GM18517 (cell line): ENCODE data around the gene P4HTM.

Experiments used
- ATAC-seq: cut with Tn5 transposase; IDR thresholded peaks from one replicate; pipeline ENCODE4 v1.9.1; 2021; ENCODE audit warnings: mild to moderate bottlenecking, moderate library complexity; ENCODE audit not compliant: unreplicated experiment

The P4HTM gene

GRCh38 chr3:48982686-48983085 lies 7.4 kb upstream of the P4HTM start:
- no peak for ATAC-seq

DNA sequence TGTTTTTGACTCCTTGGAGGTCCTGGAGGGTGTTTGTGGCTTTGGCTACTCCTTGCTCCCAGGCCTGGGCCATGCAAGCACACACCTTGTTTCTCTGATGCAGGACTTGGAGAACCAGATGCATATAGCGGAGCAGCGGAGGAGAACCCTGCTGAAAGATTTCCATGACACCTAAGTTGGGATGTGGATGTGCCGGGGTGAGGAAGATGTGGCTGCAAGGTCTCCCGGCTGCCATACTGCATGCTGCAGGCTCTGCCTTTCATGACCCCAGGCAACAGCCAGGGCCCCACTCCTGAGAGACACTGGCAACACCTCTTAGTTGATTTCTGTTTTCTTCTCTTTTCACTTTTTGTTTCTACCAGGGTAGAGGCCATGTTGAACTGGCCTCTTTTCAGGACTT lies 6.9 kb upstream of the P4HTM start:
- no peak for ATAC-seq

DNA sequence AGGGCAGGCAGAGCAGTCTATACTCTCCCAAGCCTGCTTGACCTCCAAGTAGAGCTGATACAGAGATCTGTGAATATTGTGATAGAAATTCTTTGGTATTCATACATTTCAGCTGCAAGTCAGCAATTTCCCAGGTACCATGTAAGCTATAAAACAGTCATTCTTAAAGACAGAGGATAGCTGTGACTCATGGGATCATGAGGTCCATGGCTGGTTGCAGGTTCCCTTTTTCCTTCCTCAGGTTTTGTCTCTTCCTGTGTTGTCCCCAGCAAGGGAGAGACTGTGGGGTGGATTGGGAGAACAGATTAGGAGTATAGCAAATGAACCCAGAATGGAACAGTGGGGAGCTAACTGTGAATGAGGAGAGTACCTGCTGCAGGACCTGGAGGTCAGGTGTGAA lies 5.4 kb upstream of the P4HTM start:
- no peak for ATAC-seq

GRCh38 chr3:48985831-48986376 lies 4.1 kb upstream of the P4HTM start:
- no peak for ATAC-seq

GRCh38 chr3:48989126-48989795 lies 780 bp upstream of the P4HTM start:
- no peak for ATAC-seq

DNA sequence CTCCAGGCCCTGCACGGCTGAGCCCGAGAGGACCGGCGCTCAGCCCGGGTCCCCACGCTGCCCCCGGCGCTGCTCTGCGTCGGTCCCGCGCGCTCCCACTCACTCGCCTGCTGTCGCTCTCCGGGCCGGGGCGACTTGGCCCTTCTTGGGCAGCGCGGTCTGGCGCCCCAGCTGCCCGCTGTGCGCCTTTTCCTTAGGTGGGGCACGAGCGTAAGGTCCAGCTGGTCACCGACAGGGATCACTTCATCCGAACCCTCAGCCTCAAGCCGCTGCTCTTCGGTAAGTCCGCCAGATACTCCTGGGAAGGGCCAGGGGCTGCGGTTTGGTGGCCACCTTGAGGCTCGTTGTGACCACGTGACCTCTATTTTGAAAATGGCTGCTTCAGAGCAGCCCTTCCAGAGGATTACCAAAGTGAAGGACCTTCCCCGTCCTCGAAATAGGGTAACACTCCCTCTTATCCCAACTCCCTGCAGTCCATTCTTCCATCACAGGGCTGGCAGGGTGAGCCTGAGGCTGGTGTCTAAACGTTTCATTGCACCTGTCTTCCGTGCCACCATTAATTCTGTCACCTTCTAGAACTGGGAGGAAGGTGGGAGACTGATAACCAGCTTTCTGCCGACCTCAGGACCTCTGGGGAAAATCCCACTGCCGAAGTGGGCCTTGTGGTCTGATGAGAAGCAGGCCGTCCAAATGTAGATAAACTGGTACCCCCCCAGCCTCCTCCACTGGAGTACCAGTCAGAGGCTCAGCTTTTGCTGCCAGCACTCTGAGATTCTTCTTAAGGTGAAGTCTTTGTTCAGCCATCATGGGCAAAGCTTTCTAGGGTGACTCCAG lies 812 bp downstream of the P4HTM start:
- peak; percentile 20 for ATAC-seq

- ATAC-seq, result no peak
Observed at GRCh38 chr3:48991851-48992545, 2.0 kb downstream of the P4HTM start.

DNA sequence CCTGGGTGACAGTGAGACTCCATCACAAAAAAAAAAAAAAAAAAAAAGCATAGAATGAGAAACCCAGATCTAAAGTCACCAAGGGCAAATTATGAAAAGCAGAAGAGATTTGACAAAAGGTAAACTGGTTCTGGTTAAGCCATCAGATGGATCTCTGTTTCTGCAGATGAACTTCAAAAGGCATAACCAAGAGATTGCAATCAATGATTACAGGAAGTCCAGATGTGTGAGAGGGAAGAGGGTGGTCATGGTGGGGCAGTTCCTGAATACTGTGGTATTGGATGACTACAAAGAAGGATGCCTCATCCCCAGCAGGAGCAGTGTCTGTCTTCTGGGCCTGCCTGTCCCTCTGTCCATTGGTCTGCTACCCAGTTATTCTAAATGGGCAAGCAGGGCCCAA lies 3.8 kb downstream of the P4HTM start:
- ATAC-seq, result no peak

DNA sequence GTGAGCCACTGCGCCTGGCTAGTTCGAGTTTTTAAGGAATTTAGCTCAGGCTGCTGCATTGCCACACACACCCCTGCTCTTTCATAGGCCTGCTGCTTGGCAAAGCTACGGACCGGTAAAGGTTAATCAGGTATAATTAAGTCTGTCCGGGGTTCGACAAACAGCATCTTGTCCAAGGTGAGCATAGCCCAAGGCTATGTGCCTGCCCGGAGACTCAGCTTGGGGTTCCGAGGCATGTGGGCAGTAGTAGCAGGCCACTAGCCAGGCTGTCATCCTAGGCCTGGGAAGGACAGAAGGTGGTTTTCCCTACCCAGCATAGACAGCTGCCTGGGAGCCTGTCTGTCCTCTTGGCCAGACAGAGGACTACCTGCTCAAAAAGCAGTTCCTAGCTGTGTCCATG lies 6.6 kb downstream of the P4HTM start:
- ATAC-seq, result no peak

GRCh38 chr3:48997102-48997635 lies 7.1 kb downstream of the P4HTM start:
- no peak for ATAC-seq

DNA sequence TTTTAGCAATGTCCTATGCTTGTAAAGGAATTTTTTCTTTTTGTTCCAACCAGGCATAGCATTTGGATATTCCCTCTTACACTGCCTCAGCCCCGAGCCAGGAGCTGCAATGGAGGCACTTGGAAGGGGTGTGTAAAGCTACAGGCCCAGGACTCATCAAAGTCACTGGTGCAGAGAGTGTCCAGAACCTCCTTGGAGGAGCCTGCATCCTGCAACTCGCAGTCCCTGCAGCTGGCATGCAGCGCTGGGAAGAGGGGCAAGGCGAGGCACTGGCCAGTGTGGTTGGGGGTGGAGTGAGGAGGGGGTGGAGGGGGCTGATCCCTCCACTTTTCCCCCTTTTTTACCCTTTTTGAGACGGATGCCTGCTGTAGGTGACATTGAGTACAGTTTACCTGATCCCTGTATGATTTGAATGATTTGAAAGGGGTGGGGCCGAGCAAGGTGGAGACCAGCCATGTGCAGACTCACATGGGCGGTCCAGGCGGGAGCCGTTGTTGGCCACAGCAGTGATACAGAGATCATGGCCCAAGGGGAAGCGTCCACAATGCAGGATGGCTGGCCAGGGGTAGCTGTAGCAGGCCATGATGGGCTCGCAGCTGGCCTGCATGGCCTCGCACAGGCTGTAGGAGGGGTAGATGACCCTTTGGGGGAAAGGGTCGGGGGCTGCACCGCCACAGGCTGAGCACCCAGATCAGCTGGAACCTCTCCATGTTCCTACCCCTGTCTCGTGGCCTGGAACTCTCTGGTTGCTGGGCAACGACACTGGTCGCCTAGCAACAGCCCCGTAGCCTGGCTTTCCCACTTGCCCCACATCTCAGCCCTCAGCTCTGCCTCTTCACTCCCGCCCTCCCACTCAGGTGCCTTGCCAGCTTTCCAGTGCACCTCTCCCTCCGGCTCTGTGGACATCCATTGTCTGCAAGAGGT lies 7.9 kb downstream of the P4HTM start:
- ATAC-seq, result no peak

DNA sequence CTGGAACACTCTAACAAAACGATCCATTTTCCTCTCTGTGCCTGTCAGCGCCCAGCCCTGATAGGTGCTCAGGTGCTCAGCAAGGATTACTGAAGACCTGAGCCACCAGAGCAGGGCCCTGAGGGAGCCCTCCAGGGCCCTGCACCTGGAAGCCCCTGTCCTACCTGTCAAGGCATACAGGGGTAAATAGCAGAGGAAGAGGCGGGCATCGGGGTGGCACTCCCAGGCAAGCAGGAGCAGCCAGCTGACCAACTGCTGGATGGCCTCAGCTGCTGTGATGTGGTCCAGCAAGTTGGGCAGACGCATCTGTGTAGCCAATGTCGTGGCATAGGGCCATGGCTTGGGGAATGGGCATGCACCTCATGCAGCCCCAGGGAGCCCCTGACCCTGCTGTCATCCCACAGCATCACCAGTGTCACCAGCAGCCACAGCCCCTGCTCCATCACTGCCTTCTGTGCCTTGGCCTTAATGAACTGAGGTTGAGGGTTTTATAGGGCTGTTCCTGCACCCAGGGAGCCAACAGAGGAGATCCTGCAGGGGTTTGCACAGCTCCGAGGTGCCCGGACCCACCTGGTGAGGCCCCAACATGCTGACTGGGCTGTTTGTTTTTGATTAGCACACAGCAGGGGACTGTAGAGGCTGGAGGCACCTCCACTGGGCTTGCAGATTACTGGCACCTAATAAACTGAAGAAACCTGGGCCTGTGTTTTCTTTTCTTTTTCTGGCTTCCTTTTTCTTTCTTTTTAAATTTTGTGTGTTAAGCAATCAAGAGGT lies 9.2 kb downstream of the P4HTM start:
- no peak for ATAC-seq

GRCh38 chr3:49001155-49001554 lies 11.1 kb downstream of the P4HTM start:
- ATAC-seq, result no peak

- no peak for ATAC-seq
Observed at GRCh38 chr3:49004352-49005302, 14.6 kb downstream of the P4HTM start.

GRCh38 chr3:49005303-49005680 lies 15.3 kb downstream of the P4HTM start:
- ATAC-seq, result no peak

DNA sequence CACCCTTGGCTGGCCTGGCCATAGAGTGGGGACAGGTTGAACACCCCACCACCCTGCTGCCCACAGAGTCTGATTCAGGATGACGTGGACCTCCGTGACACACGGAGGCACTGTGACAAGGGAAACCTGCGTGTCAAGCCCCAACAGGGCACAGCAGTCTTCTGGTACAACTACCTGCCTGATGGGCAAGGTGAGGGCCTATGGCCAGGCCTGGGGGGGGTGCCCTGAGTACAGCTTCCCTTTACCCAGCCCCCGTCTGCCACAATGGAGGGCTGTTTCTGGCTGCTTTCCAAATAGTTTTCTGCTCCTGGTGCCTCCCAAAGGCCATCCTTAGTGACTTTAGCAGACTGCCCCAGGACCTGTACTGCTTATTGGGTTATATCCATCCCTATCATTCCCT lies 16.0 kb downstream of the P4HTM start:
- ATAC-seq, result no peak

DNA sequence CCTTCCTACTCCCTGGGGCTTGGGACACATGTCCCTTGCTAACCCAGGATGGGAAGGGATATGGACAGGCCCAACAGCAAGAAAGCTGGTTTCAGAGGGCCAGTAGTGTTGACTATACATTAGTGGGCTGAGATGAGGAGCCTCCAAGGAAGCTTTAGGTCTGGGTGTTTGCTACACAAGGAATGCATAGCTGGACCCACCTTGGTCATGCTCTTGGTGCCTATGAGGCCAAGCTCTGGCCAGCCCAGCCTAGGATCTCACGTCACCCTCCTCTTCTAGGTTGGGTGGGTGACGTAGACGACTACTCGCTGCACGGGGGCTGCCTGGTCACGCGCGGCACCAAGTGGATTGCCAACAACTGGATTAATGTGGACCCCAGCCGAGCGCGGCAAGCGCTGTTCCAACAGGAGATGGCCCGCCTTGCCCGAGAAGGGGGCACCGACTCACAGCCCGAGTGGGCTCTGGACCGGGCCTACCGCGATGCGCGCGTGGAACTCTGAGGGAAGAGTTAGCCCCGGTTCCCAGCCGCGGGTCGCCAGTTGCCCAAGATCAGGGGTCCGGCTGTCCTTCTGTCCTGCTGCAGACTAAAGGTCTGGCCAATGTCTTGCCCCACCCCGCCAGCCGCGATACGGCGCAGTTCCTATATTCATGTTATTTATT lies 16.5 kb downstream of the P4HTM start:
- ATAC-seq, result no peak
